NCI-H1694 treated with DMSO at 0.1 percent for 48 hours (cell line): ENCODE measurements around the gene USP25.

Experiments used
- DNase-seq: peaks from one replicate; lab custom pipeline; 2025; lab: John Stamatoyannopoulos, UW

Gene USP25

GRCh38 chr21:15857740-15858139, 128.0 kb downstream of the USP25 start:
- no peak for DNase-seq

DNA sequence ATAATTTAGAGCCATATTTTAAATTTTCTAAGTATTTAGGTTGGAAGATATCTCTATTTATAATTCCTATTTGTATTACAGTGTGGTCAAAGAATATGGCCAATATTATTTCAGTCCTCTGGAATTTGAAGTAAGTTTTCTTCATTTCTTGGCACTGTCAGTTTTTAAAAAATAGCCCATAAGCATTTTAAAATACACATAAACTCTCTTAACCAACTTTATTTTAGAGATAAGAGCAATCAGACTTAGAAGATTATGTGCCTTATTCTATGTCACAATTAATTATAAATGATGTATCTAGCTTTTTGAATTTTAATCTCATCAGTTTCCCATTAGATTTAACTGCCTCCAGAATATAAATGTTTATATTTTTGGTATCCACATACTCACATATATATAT, 130.8 kb downstream of the USP25 start:
- no peak for DNase-seq

DNA sequence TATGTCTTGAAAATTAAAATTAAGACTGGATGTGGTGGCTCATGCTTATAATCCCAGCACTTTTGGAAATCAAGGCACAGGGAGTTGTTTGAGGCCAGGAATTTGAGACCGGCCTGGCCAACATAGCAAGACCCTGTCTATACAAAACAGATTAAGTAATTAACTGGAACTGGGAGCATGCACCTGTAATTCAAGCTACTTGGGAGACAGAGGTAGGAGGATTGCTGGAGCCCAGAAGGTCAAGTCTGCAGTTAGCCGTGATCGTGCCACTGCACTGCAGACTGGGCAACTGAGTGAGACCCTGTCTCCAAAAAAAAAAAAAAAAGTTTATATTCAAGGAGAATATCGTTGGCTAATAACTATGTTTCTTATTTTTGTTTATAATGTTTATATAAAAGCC, 139.2 kb downstream of the USP25 start:
- DNase-seq = no peak

GRCh38 chr21:15870819-15871218, 141.0 kb downstream of the USP25 start:
- DNase-seq = no peak

GRCh38 chr21:15872236-15872635, 142.5 kb downstream of the USP25 start:
- no peak for DNase-seq

GRCh38 chr21:15874615-15875014, 144.8 kb downstream of the USP25 start:
- no peak for DNase-seq

DNA sequence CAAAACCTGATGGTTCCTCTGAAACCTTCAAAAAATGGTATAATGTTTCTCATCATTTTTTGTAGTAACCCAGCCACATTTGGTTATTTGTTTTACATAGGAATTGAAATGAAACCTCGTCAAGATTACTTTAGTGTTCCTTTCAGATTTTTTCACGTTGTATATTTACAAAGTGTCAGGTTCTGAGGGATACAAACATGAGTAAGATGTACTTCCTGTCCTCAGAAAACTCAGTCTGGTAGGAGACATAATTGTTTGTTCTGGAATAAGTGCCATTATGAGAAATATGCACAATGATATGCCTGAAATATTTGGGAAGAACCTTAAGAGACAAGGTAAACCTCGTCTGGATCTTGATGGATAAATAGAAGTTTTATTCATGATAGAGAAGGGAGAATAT, 145.5 kb downstream of the USP25 start:
- no peak for DNase-seq

GRCh38 chr21:15893902-15894301, 164.1 kb downstream of the USP25 start:
- DNase-seq = no peak

GRCh38 chr21:15894596-15894995, 164.8 kb downstream of the USP25 start:
- peak; percentile 53 for DNase-seq

DNA sequence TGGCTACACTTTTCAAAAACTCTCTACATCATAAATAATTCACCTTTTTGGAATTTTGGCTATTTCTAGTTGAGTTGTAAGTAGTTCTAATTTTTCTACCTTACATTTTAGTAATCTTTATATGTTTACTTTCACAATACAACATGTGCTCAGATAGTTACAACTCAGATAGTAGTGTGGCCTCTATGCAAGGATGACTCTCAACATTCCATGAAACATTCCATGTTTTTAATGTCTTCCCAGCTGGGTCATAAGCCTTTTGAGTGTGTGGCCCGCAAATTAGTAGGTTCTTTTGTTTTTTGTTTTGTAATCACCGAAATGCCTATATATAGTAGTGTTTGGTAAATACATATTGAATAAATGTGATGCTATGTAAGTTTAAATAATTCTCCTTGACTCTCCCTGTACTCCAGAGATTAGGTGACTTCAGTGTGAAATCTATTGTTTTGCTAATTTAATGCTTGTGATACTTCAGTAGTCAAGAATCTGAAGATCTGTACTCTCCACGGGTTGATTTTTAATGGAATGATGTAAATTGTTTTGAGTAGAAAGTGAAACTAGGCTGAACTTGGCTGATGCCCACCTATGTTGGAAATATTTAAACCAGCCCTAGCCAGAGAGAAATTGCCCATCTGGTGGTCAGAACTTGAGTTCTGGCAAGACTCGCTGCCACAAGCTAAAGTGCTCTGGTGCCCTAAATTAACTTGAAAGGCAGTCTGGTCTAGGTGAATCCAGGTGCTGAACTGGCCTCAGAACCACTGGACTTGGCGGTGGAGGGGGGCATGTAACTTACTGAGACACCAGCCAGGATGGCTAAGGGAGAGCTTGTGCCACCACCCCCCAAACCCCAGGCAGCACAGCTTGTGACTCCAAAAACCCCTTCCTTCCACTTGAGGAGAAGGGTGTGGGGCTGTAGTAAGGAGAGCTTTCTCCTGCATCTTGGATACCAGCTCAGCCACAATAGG, 165.6 kb downstream of the USP25 start:
- DNase-seq = no peak

DNA sequence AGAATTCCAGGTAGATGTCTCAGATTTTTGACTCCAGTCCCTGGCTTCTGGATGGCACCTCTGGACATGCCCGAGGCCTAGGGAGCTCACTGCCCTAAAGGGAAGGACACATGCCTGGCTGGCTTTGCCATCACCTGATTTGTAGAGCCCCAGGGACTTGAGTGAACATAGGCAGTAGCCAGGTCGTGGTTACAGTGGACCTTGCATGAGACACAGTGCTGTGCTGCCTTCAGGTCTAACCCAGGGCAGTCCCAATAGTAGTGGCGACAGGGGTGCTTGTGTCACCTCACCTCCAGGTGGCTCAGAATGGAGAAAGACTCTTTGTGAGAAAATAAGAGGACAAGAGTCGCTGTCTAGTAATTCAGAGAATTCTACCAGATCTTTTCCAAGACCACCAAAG, 166.7 kb downstream of the USP25 start:
- DNase-seq = no peak

DNA sequence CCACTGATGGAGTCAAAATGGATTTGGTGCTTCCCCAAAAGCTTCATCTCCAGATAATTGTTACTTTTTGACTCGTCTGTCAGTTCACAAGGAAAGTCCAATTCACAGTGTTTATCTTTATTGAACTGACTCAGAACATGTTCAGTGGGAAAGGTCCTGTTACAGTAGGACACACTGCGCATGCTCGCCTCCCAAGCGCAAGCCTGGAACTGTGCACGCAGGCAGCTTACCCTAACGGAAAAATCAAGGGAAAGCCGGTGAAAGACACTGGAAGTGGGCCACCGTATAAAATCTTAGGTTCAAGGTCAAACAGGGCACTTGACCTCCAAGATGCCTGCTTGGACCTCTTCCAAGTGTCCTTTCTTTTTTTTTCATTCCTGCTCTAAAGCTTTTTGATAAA, 174.6 kb downstream of the USP25 start:
- DNase-seq = no peak

DNA sequence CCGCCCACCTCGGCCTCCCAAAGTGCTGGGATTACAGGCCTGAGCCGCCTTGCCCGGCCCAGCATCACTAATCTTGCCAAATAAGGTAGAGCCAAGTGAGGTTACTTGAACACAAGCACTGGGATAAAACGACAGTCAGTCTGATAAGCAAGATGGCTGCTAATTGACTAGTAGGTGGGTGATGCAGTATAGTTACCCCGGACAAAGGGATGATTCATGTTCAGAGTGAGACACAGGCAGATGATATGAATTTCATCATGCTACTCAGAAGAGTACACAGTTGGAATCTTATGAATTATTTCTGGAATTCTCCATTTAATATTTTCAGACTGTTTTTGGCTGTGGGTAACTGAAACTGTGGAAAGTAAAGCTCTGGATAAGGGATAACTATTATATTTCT, 178.4 kb downstream of the USP25 start:
- no peak for DNase-seq

DNA sequence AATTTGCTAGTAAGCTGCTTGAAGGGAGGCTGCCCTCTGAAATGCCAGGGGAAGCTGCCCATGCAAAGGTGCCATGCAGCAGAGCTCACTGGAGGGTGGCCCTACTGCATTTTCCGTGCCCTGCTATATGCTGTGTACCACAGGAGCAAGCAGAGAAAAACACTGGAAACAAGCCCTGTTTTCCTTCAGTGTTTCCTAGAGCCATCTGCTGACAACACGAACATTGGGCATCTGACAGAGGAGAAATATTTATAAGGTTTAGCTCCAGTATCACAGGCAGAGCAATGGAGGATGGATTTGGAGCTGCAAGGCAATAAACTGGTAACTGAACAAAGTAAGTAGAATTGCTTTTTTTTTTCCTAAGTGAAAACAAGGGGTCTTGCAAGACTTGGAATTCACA, 198.4 kb downstream of the USP25 start:
- no peak for DNase-seq

GRCh38 chr21:15928686-15929425, 199.1 kb downstream of the USP25 start:
- DNase-seq = no peak

- no peak for DNase-seq
These were observed 199.8 kb downstream of the USP25 start for GRCh38 chr21:15929536-15929935.
